ENCODE data around the gene ZDHHC11B.

DNA sequence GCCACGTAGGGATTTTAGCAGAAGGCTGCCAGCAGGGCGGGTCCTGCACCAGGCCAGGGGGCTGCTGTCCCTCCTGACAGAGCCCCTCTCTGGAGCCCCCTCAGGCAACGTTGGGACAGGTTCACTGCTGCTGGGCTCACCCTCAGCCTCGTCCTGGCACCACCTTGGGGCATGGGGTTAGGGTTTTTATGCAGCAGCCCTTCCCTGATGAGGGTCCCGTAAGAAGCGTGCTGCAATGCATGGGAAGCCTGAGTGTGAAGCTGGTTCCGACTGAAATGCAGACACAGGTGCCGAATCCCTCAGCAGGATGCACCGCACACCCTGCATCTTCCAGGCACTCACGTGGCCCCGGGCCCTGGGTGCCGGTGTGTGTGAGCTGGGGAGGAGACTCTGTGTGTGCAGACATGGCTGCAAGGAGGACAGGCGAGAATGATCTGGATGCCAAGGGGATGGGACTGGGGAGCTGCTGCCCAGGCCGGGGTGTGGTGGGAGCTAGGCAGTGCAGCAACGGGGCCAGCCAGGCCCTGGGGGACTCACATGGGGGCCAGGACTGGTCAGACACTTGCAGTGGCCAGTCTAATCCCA lies 27.1 kb downstream of the ZDHHC11B start:
- TF ChIP-seq FOXK2 (IDR thresholded peaks at IDR 0.05) (no peak), ZNF384 (IDR thresholded peaks at IDR 0.05) (no peak), ELF4 (IDR thresholded peaks at IDR 0.05) (no peak), BHLHE40 (IDR thresholded peaks at IDR 0.05; ENCODE audit: borderline replicate concordance) (no peak), FOXA1 (IDR thresholded peaks at IDR 0.05) (no peak), SUZ12 (IDR thresholded peaks at IDR 0.05) (no peak)
- TF ChIP-seq, protein P1, sequence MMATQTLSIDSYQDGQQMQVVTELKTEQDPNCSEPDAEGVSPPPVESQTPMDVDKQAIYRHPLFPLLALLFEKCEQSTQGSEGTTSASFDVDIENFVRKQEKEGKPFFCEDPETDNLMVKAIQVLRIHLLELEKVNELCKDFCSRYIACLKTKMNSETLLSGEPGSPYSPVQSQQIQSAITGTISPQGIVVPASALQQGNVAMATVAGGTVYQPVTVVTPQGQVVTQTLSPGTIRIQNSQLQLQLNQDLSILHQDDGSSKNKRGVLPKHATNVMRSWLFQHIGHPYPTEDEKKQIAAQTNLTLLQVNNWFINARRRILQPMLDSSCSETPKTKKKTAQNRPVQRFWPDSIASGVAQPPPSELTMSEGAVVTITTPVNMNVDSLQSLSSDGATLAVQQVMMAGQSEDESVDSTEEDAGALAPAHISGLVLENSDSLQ (IDR thresholded peaks at IDR 0.05): no peak

All from HEK293T (cell line).